GM19455 (cell line): ENCODE results near the gene SAFB2.
A peak's percentile ranks its signal among the peaks of the same experiment; 100 is the strongest.

ENCODE experiments used
- ATAC-seq: cut with Tn5 transposase; IDR thresholded peaks from one replicate; pipeline ENCODE4 v1.9.1; 2021; ENCODE audit not compliant: unreplicated experiment

Gene SAFB2

GRCh38 chr19:5622465-5623396, at the start of gene SAFB2, which contains the start of gene SAFB:
SAFB2 (minus strand) TSS chr19:5622776; CDS start chr19:5622715, 61 bp downstream.
SAFB (plus strand) TSS chr19:5623083; CDS start chr19:5623206, 123 bp downstream.
- ATAC-seq = peak; percentile 81

- ATAC-seq = no peak
These were observed 49.0 kb upstream of the SAFB2 start for GRCh38 chr19:5671600-5671999.

- ATAC-seq = no peak
These were observed 46.6 kb upstream of the SAFB2 start for GRCh38 chr19:5669212-5669611.

- ATAC-seq = no peak
These were observed 45.2 kb upstream of the SAFB2 start for GRCh38 chr19:5667751-5668271.

- ATAC-seq = no peak
These were observed 44.5 kb upstream of the SAFB2 start for GRCh38 chr19:5666921-5667610.

- ATAC-seq = no peak
These were observed 43.4 kb upstream of the SAFB2 start for GRCh38 chr19:5665781-5666513.

GRCh38 chr19:5664515-5664914, 41.9 kb upstream of the SAFB2 start:
- ATAC-seq = no peak

- no peak for ATAC-seq
These were observed 41.3 kb upstream of the SAFB2 start for GRCh38 chr19:5663904-5664303.

- ATAC-seq = no peak
These were observed 38.9 kb upstream of the SAFB2 start for GRCh38 chr19:5661483-5661882.

- no peak for ATAC-seq
These were observed 32.8 kb upstream of the SAFB2 start for GRCh38 chr19:5655412-5655811.

- ATAC-seq = no peak
These were observed 32.4 kb upstream of the SAFB2 start for GRCh38 chr19:5654931-5655330.

GRCh38 chr19:5652261-5652660, 29.7 kb upstream of the SAFB2 start:
- no peak for ATAC-seq

GRCh38 chr19:5651361-5651760, 28.8 kb upstream of the SAFB2 start:
- no peak for ATAC-seq

GRCh38 chr19:5648464-5648863, 25.9 kb upstream of the SAFB2 start:
- ATAC-seq = no peak

- ATAC-seq = no peak
These were observed 24.1 kb upstream of the SAFB2 start for GRCh38 chr19:5646703-5647102.

GRCh38 chr19:5645409-5645808, 22.8 kb upstream of the SAFB2 start:
- ATAC-seq = no peak

GRCh38 chr19:5644037-5644436, 21.5 kb upstream of the SAFB2 start:
- ATAC-seq = no peak

GRCh38 chr19:5643060-5643459, 20.5 kb upstream of the SAFB2 start:
- no peak for ATAC-seq

- no peak for ATAC-seq
These were observed 19.6 kb upstream of the SAFB2 start for GRCh38 chr19:5642204-5642603.

- ATAC-seq = no peak
These were observed 18.6 kb upstream of the SAFB2 start for GRCh38 chr19:5641171-5641570.

GRCh38 chr19:5637971-5638370, 15.4 kb upstream of the SAFB2 start:
- no peak for ATAC-seq
